Hepatocyte (in vitro differentiated cells): ENCODE measurements around the gene CYB5R3. TPM values are rescaled to one million over a fixed set of nuclear protein-coding genes. Genes with fewer than 3 reads are reported as not detected.

Source experiments
- DNase-seq: peaks from one replicate; pipeline ENCODE4 v3.0.0-alpha.2; 2016; ENCODE audit warnings: low spot score
- H2AFZ ChIP-seq: fragments of 200-600 bp; sonication (generic); 2 replicates; pipeline ENCODE4 v1.6.0; 2016; ENCODE audit warnings: antibody characterized with exemption, mild to moderate bottlenecking
- H3K27ac ChIP-seq: fragments of 200-600 bp; sonication (generic); 2 replicates; pipeline ENCODE4 v1.5.1; 2016; ENCODE audit warnings: mild to moderate bottlenecking
- H3K27me3 ChIP-seq: fragments of 200-600 bp; sonication (generic); 2 replicates; pipeline ENCODE4 v1.6.1; 2016
- H3K36me3 ChIP-seq: fragments of 200-600 bp; sonication (generic); replicated peaks from 2 replicates; pipeline ENCODE4 v1.5.1; 2016; ENCODE audit warnings: low read depth; ENCODE audit not compliant: insufficient read depth
- H3K4me1 ChIP-seq: fragments of 200-600 bp; sonication (generic); 2 replicates; pipeline ENCODE4 v1.5.1; 2016; ENCODE audit warnings: mild to moderate bottlenecking, moderate library complexity; ENCODE audit not compliant: insufficient read depth
- H3K4me2 ChIP-seq: fragments of 200-600 bp; sonication (generic); 2 replicates; pipeline ENCODE4 v1.6.0; 2016
- H3K4me3 ChIP-seq: fragments of 200-600 bp; sonication (generic); 2 replicates; pipeline ENCODE4 v1.5.1; 2016; ENCODE audit warnings: mild to moderate bottlenecking
- H3K79me2 ChIP-seq: fragments of 200-600 bp; sonication (generic); 2 replicates; pipeline ENCODE4 v1.6.0; 2017; ENCODE audit warnings: mild to moderate bottlenecking
- H3K9me2 ChIP-seq: fragments of 200-600 bp; sonication (generic); replicated peaks from 2 replicates; pipeline ENCODE4 v1.6.0; 2017; ENCODE audit warnings: mild to moderate bottlenecking; ENCODE audit not compliant: insufficient read depth
- H3K9me3 ChIP-seq: fragments of 200-600 bp; sonication (generic); 2 replicates; pipeline ENCODE4 v1.5.1; 2016; ENCODE audit warnings: low read depth, mild to moderate bottlenecking
- H4K20me1 ChIP-seq: fragments of 200-600 bp; sonication (generic); 2 replicates; pipeline ENCODE4 v1.6.0; 2016; ENCODE audit warnings: mild to moderate bottlenecking; ENCODE audit not compliant: insufficient read depth, poor library complexity, severe bottlenecking
- EZH2 ChIP-seq: fragments of 200-600 bp; sonication (generic); IDR thresholded peaks from 2 replicates; pipeline ENCODE4 v1.6.1; 2016; ENCODE audit warnings: antibody characterized with exemption, mild to moderate bottlenecking, borderline replicate concordance
- EZH2phosphoT487 ChIP-seq: fragments of 200-600 bp; sonication (generic); IDR thresholded peaks from one replicate; pipeline ENCODE4 v1.6.1; 2018; ENCODE audit warnings: antibody characterized with exemption, mild to moderate bottlenecking, low read depth, moderate library complexity; ENCODE audit not compliant: unreplicated experiment, severe bottlenecking
- WGBS: methylation state at CpG from one replicate; pipeline ENCODE4 v1.1.6; 2016; ENCODE audit warnings: low lambda C conversion rate; ENCODE audit errors: missing lambda C conversion rate; 5-methylcytosine and 5-hydroxymethylcytosine counted together
- polyA plus RNA-seq: library from polyadenylated mRNA; unstranded; fragments of >200 nt; fragmentation: Nextera tagmentation; extraction: Ambion mirVana; gene quantifications from 2 replicates; pipeline ENCODE4 v1.2.1, GENCODE V29; 2016
- total RNA-seq: library from RNA; depleted of rRNA; stranded (reverse); fragments of >200 nt; gene quantifications from 2 replicates; pipeline ENCODE4 v1.2.3, GENCODE V29; 2014
- TF ChIP-seq, protein P1 (sequence below): fragments of 200-600 bp; sonication (generic); IDR thresholded peaks from 2 replicates; pipeline ENCODE4 v1.5.1; 2016; ENCODE audit warnings: antibody characterized with exemption, mild to moderate bottlenecking; ENCODE audit not compliant: poor library complexity

CYB5R3 gene
- total and polyA plus RNA-seq, 2 experiments from 2014 or later = 119 to 438 TPM

DNA sequence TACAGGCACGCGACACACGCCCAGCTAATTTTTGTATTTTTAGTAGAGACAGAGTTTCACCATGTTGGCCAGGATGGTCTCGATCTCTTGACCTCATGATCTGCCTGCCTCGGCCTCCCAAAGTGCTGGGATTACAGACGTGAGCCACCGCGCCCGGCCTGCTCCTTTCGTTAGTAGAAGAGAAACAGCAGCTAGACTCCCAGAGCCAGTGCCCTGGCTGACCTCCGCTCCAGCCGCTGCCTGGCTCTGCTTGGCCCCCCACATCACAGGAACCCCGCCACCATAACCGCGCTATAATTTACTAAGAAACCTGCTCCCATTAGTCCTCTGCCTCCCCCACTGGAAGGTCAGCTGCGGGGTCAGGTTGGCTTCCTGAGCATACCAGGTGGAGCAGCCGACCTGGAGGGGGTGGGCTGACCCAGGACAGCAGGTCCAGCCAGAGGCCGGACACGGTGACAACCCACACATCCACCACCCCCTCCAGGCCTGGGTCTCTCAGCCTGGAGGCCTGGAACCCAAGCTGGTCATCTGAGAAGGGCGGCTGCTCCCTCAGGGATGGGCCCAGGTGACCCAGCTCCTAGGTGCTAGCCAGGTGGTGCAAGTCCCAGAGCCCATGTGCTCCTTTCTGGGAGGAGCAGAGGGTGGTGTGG is 27.0 kb downstream of the CYB5R3 start:
- H3K79me2 ChIP-seq = no peaks in the 10 kb centered on the region
- H3K4me2 ChIP-seq = no peak overlapping the region
- no peaks in the 10 kb centered on the region for H3K9me3 ChIP-seq
- no peaks in the 10 kb centered on the region for H4K20me1 ChIP-seq
- no peaks in the 10 kb centered on the region for H3K9me2 ChIP-seq
- TF ChIP-seq EZH2phosphoT487 = no peak
- TF ChIP-seq, protein P1, sequence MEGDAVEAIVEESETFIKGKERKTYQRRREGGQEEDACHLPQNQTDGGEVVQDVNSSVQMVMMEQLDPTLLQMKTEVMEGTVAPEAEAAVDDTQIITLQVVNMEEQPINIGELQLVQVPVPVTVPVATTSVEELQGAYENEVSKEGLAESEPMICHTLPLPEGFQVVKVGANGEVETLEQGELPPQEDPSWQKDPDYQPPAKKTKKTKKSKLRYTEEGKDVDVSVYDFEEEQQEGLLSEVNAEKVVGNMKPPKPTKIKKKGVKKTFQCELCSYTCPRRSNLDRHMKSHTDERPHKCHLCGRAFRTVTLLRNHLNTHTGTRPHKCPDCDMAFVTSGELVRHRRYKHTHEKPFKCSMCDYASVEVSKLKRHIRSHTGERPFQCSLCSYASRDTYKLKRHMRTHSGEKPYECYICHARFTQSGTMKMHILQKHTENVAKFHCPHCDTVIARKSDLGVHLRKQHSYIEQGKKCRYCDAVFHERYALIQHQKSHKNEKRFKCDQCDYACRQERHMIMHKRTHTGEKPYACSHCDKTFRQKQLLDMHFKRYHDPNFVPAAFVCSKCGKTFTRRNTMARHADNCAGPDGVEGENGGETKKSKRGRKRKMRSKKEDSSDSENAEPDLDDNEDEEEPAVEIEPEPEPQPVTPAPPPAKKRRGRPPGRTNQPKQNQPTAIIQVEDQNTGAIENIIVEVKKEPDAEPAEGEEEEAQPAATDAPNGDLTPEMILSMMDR = no peak
- TF ChIP-seq EZH2 = no peak
- H3K4me3 ChIP-seq = no peak overlapping the region
- H2AFZ ChIP-seq = no peak overlapping the region
- H3K27me3 ChIP-seq = no peaks in the 10 kb centered on the region
- no peaks in the 10 kb centered on the region for H3K4me1 ChIP-seq
- no peak for DNase-seq
- peak overlapping the region; percentile 48 for H3K27ac ChIP-seq
- 88% methylated on average over 20 of the region's 20 CpGs for WGBS
- no peaks in the 10 kb centered on the region for H3K36me3 ChIP-seq

DNA sequence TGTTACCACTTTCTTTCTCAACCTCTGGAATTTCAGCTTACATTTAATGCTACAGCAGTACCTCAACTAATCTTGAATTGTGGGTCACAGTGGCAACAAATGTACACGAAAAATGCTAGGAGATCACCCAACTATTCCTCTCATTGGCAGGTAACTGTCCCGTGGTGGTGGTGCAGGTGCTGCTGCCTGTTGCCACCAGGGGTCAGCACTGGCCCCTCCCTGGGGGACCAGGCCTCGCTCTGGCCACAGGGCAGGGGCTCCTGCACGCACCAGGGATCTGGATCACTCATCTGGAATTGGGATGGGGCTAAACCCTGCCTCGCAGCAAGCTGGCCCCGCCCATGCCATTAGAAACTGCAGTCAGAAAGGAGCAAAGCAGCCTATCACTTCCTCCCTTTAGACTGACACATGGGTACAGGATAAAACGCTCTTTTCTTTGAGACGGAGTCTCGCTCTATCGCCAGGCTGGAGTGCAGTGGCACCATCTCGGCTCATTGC is 27.6 kb downstream of the CYB5R3 start:
- H4K20me1 ChIP-seq = no peaks in the 10 kb centered on the region
- no peaks in the 10 kb centered on the region for H3K9me3 ChIP-seq
- peak; percentile 86 for DNase-seq
- no peaks in the 10 kb centered on the region for H3K4me1 ChIP-seq
- H3K27ac ChIP-seq = peak overlapping the region; percentile 51
- 57% methylated on average over 11 of the region's 11 CpGs for WGBS
- H3K9me2 ChIP-seq = no peaks in the 10 kb centered on the region
- H2AFZ ChIP-seq = no peak overlapping the region
- no peaks in the 10 kb centered on the region for H3K36me3 ChIP-seq
- H3K27me3 ChIP-seq = no peaks in the 10 kb centered on the region
- no peak overlapping the region for H3K4me2 ChIP-seq
- TF ChIP-seq, protein P1 = peak; percentile 82
- no peak for TF ChIP-seq EZH2
- TF ChIP-seq EZH2phosphoT487 = no peak
- H3K79me2 ChIP-seq = no peaks in the 10 kb centered on the region
- no peak overlapping the region for H3K4me3 ChIP-seq

DNA sequence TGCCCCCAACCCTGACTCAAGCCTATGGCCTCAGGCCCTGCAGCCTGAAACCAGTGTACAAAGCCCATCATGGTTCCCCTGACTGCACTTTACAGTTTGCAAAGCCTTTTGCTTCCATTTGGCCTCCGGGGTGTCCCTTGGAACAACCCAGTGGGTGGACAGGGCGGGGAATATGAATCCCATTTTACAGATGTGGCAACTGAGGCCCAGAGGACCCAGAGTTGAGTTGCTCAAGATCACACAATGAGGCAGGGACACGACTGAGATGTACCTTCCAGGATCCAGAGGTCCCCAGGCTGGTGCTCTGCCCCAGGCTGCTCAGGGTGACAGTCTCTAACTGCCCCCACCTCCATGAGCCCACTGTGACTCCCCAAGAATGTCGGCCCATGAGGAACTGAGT is 29.1 kb downstream of the CYB5R3 start:
- no peak overlapping the region for H2AFZ ChIP-seq
- peak overlapping the region; percentile 51 for H3K27ac ChIP-seq
- no peaks in the 10 kb centered on the region for H3K79me2 ChIP-seq
- H4K20me1 ChIP-seq = no peaks in the 10 kb centered on the region
- no peaks in the 10 kb centered on the region for H3K9me2 ChIP-seq
- H3K36me3 ChIP-seq = no peaks in the 10 kb centered on the region
- WGBS = 97% methylated on average over 4 of the region's 4 CpGs
- no peak for TF ChIP-seq EZH2phosphoT487
- no peak for TF ChIP-seq EZH2
- TF ChIP-seq, protein P1 = no peak
- peaks cover 5% of the 10 kb centered on the region for H3K4me1 ChIP-seq
- H3K4me3 ChIP-seq = no peak overlapping the region
- no peaks in the 10 kb centered on the region for H3K9me3 ChIP-seq
- DNase-seq = no peak
- no peaks in the 10 kb centered on the region for H3K27me3 ChIP-seq
- no peak overlapping the region for H3K4me2 ChIP-seq
